ENCODE measurements around the gene CERS6. TPM values are rescaled to one million over a fixed set of nuclear protein-coding genes. Genes with fewer than 3 reads are reported as not detected.

CERS6 gene
- total and polyA plus RNA-seq, 2 experiments from 2014 or later = 40.9 to 99.1 TPM

DNA sequence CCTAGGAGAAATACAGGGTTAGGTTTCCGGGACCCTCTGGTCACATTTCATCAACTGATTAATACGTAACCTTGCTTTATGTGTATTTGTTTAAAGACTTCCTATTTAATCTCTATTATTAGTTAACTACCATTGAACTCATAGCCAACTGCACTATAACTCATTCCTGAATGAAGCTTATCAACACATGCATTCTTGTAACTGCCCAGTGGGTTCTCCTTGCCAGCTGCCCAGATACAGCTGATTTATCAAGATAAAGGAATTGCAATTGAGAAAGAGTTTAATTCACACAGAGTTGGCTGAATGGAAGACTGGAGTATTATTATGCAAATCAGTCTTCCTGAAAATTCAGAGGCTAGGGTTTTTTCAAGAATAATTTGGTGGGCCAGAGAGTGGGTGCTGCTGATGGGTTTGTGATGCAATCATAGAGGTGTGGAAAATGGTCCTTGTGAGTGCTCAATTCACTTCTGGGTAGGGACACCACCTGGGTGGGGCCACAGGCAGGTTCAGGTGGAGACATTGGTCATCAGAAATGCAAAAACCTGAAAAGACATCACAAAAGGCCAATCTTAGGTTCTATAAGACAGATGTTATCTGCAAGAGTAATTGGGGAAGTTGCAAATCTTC, 325.2 kb downstream of the CERS6 start:
- Histone ChIP-seq H2AFZ (no peak overlapping the region), H3K36me3 (replicated peaks; ENCODE audit: insufficient read depth, low read depth) (no peaks in the 10 kb centered on the region), H3K27me3 (no peaks in the 10 kb centered on the region), H3K9me3 (ENCODE audit: low read depth) (no peaks in the 10 kb centered on the region), H3K4me3 (no peak overlapping the region), H3K4me2 (no peak overlapping the region), H3K27ac (no peak overlapping the region), H3K4me1 (ENCODE audit: insufficient read depth) (no peaks in the 10 kb centered on the region), H3K9me2 (replicated peaks; ENCODE audit: insufficient read depth) (no peaks in the 10 kb centered on the region), H4K20me1 (ENCODE audit: insufficient read depth, poor library complexity, severe bottlenecking) (no peaks in the 10 kb centered on the region), H3K79me2 (no peaks in the 10 kb centered on the region)
- WGBS (ENCODE audit: low lambda C conversion rate, missing lambda C conversion rate) = 86% methylated on average over 2 of the region's 2 CpGs
- no peak for DNase-seq (ENCODE audit: low spot score)
- TF ChIP-seq EZH2 (IDR thresholded peaks at IDR 0.05; ENCODE audit: borderline replicate concordance) (no peak), EZH2phosphoT487 (IDR thresholded peaks at IDR 0.05; ENCODE audit: low read depth, severe bottlenecking, unreplicated experiment) (no peak)
- TF ChIP-seq, protein P1, sequence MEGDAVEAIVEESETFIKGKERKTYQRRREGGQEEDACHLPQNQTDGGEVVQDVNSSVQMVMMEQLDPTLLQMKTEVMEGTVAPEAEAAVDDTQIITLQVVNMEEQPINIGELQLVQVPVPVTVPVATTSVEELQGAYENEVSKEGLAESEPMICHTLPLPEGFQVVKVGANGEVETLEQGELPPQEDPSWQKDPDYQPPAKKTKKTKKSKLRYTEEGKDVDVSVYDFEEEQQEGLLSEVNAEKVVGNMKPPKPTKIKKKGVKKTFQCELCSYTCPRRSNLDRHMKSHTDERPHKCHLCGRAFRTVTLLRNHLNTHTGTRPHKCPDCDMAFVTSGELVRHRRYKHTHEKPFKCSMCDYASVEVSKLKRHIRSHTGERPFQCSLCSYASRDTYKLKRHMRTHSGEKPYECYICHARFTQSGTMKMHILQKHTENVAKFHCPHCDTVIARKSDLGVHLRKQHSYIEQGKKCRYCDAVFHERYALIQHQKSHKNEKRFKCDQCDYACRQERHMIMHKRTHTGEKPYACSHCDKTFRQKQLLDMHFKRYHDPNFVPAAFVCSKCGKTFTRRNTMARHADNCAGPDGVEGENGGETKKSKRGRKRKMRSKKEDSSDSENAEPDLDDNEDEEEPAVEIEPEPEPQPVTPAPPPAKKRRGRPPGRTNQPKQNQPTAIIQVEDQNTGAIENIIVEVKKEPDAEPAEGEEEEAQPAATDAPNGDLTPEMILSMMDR (IDR thresholded peaks at IDR 0.05; ENCODE audit: poor library complexity) = no peak

DNA sequence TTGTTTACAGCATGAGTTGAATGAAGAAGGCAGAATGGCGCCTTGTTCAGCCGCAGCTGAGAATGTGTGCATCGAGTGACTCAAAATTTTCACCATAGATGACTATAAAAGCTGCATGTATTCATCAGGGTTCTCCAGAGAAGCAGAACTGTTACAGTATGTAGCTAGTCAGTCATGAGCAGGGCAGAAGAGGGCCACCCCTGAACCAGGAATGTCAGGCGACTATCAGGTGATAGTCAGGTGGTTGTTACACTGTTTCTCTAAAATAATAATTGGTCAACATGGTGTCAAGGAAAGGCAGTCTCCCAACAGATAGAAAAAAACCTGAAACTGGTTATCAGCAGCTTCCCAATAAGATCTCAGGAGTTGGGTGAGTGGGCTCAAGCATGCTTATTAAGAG, 326.2 kb downstream of the CERS6 start:
- Histone ChIP-seq H3K9me3 (ENCODE audit: low read depth) (no peaks in the 10 kb centered on the region), H3K79me2 (no peaks in the 10 kb centered on the region), H3K4me1 (ENCODE audit: insufficient read depth) (no peaks in the 10 kb centered on the region), H4K20me1 (ENCODE audit: insufficient read depth, poor library complexity, severe bottlenecking) (no peaks in the 10 kb centered on the region), H3K4me3 (no peak overlapping the region), H3K27me3 (no peaks in the 10 kb centered on the region), H3K36me3 (replicated peaks; ENCODE audit: insufficient read depth, low read depth) (no peaks in the 10 kb centered on the region), H3K4me2 (no peak overlapping the region), H3K9me2 (replicated peaks; ENCODE audit: insufficient read depth) (no peaks in the 10 kb centered on the region), H2AFZ (no peak overlapping the region), H3K27ac (no peak overlapping the region)
- TF ChIP-seq, protein P1 (IDR thresholded peaks at IDR 0.05; ENCODE audit: poor library complexity) = no peak
- TF ChIP-seq EZH2 (IDR thresholded peaks at IDR 0.05; ENCODE audit: borderline replicate concordance) (no peak), EZH2phosphoT487 (IDR thresholded peaks at IDR 0.05; ENCODE audit: low read depth, severe bottlenecking, unreplicated experiment) (no peak)
- WGBS (ENCODE audit: low lambda C conversion rate, missing lambda C conversion rate) = 95% methylated on average over 4 of the region's 4 CpGs
- no peak for DNase-seq (ENCODE audit: low spot score)

DNA sequence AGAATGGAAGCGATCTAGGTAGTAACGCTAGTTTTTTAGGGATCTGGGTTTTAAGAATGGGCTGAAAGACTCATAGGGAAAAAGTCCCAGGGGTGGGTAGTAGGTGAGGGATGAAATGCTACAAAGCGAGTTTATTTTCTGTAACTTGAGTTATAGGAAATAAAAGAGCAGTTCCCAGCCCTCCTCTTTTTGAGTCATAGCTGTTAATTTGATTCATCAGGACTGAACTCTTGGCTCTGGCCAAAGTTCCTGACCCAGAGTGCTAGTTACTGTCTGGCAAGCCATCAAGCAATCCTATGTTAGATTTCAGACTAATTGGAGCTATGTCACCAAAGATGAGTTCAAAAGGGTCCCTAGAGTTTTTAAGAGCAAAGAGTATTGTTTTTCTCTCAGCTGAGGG, 328.9 kb downstream of the CERS6 start:
- no peaks in the 10 kb centered on the region for H3K79me2 ChIP-seq
- WGBS (ENCODE audit: low lambda C conversion rate, missing lambda C conversion rate) = 88% methylated on average over 3 of the region's 3 CpGs
- H3K27ac ChIP-seq = no peak overlapping the region
- no peaks in the 10 kb centered on the region for H3K9me2 ChIP-seq (replicated peaks; ENCODE audit: insufficient read depth)
- no peak overlapping the region for H2AFZ ChIP-seq
- no peaks in the 10 kb centered on the region for H4K20me1 ChIP-seq (ENCODE audit: insufficient read depth, poor library complexity, severe bottlenecking)
- TF ChIP-seq EZH2phosphoT487 (IDR thresholded peaks at IDR 0.05; ENCODE audit: low read depth, severe bottlenecking, unreplicated experiment) (no peak), EZH2 (IDR thresholded peaks at IDR 0.05; ENCODE audit: borderline replicate concordance) (no peak)
- TF ChIP-seq, protein P1 (IDR thresholded peaks at IDR 0.05; ENCODE audit: poor library complexity) = no peak
- no peak overlapping the region for H3K4me2 ChIP-seq
- H3K4me1 ChIP-seq (ENCODE audit: insufficient read depth) = no peaks in the 10 kb centered on the region
- no peaks in the 10 kb centered on the region for H3K36me3 ChIP-seq (replicated peaks; ENCODE audit: insufficient read depth, low read depth)
- DNase-seq (ENCODE audit: low spot score) = no peak
- H3K9me3 ChIP-seq (ENCODE audit: low read depth) = no peaks in the 10 kb centered on the region
- no peaks in the 10 kb centered on the region for H3K27me3 ChIP-seq
- H3K4me3 ChIP-seq = no peak overlapping the region
